Adrenal gland (tissue), 12 donors: ENCODE results near the gene PICK1. TPM values are rescaled to one million over a fixed set of nuclear protein-coding genes. Genes with fewer than 3 reads are reported as not detected.
A peak's percentile ranks its signal among the peaks of the same experiment; 100 is the strongest.

Experiments used
- DNase-seq, 7 donors: peaks; one replicate each; pipeline ENCODE4 v3.0.0-alpha.2; 2019 to 2020
- H3K27ac ChIP-seq, 5 donors: fragments of 200-600 bp; sonication (generic) in 4 of 5; 1 replicate in 3 of 5; 2 replicates in 2 of 5; pipeline versions ENCODE4 v1.5.1 to v1.8.0; 2016 to 2020; ENCODE audit warnings: mild to moderate bottlenecking in 1 of 5
- H3K27me3 ChIP-seq: fragments of 200-600 bp; 2 replicates; pipeline ENCODE4 v1.8.0; 2021
- H3K36me3 ChIP-seq, 2 donors: fragments of 200-600 bp; replicated peaks in 1 of 2; 1 replicate in 1 of 2; 2 replicates in 1 of 2; pipeline versions ENCODE4 v1.5.1 to v1.8.0; 2018 to 2022
- H3K4me1 ChIP-seq, 2 donors: fragments of 200-600 bp; replicated peaks in 1 of 2; 1 replicate in 1 of 2; 2 replicates in 1 of 2; pipeline versions ENCODE4 v1.5.1 to v1.8.0; 2018 to 2021
- H3K4me3 ChIP-seq, 4 donors: fragments of 200-600 bp; sonication (generic) in 3 of 4; one replicate each; pipeline ENCODE4 v1.5.1; 2016 to 2018
- H3K9me3 ChIP-seq, 3 donors: fragments of 200-600 bp; sonication (generic) in 1 of 3; replicated peaks in 1 of 3; 1 replicate in 2 of 3; 2 replicates in 1 of 3; pipeline versions ENCODE4 v1.5.1 to v1.8.0; 2016 to 2021
- POLR2A ChIP-seq, 2 donors: fragments of 450-650 bp; IDR thresholded peaks; one replicate each; pipeline ENCODE4 v1.6.1; 2017; ENCODE audit warnings: antibody characterized with exemption in 2 of 2, mild to moderate bottlenecking in 2 of 2, moderate library complexity in 1 of 2
- WGBS, 4 donors: extraction: QIAGEN DNeasy Blood & Tissue Kit in 2 of 4; methylation state at CpG; one replicate each; pipeline versions ENCODE4 v1.1.5 to v1.1.7; 2013 to 2017; 5-methylcytosine and 5-hydroxymethylcytosine counted together
- intact Hi-C, 2 donors: fragments of 100-400 bp; cut with DNase I; formaldehyde crosslinking; loops; one replicate each; pipeline versions ENCODE4 v1.14.1 to v1.15.0; 2022 to 2023
- polyA plus RNA-seq, 3 donors: library from polyadenylated mRNA; stranded (reverse); fragments of 200-250 nt in 2 of 3; fragments of 350-450 nt in 1 of 3; fragmentation: Illumina TruSeq in 1 of 3; extraction: RNeasy Lipid Tissue Mini Kit (QIAGEN cat#74804) in 1 of 3; gene quantifications; one replicate each; pipeline ENCODE4 v1.2.3, GENCODE V29; 2013 to 2014
- total RNA-seq, 9 donors: library from RNA; depleted of rRNA in 4 of 9; stranded (reverse); fragments of >200 nt in 4 of 9; fragments of 120-200 nt in 1 of 9; fragmentation: NEBNext Ultra II Directional in 1 of 9; extraction: Animal tissue kit (Norgen Biotek cat#: 25700) in 1 of 9; gene quantifications; one replicate each; pipeline versions ENCODE4 v1.1.0 to v1.2.4, GENCODE V29; 2013 to 2023
- TF ChIP-seq, protein P1 (sequence below), 6 experiments: fragments of 450-650 bp in 4 of 6; fragments of 200-600 bp in 2 of 6; sonication (generic) in 1 of 6; IDR thresholded peaks; 1 replicate in 5 of 6; 2 replicates in 1 of 6; pipeline versions ENCODE4 v1.5.1 to v1.8.0; 2016 to 2021; ENCODE audit warnings: antibody characterized with exemption in 6 of 6, mild to moderate bottlenecking in 2 of 6, moderate library complexity in 1 of 6
- donor health status: healthy with polysubstance abuse.
- donor health status: Bipolar disorder and iron deficiency.
- donor health status: DM: yes; HTN: yes; CAD: no.
- donor health status: DM: no; HTN: no; CAD: no.
- donor health status: DM: no; HTN: no; CAD: no.
- donor health status: DM: yes; HTN: yes; CAD: no.

PICK1 gene
- total and polyA plus RNA-seq, 12 donors, result 28.7 to 93.6 (median 39.0) TPM

DNA sequence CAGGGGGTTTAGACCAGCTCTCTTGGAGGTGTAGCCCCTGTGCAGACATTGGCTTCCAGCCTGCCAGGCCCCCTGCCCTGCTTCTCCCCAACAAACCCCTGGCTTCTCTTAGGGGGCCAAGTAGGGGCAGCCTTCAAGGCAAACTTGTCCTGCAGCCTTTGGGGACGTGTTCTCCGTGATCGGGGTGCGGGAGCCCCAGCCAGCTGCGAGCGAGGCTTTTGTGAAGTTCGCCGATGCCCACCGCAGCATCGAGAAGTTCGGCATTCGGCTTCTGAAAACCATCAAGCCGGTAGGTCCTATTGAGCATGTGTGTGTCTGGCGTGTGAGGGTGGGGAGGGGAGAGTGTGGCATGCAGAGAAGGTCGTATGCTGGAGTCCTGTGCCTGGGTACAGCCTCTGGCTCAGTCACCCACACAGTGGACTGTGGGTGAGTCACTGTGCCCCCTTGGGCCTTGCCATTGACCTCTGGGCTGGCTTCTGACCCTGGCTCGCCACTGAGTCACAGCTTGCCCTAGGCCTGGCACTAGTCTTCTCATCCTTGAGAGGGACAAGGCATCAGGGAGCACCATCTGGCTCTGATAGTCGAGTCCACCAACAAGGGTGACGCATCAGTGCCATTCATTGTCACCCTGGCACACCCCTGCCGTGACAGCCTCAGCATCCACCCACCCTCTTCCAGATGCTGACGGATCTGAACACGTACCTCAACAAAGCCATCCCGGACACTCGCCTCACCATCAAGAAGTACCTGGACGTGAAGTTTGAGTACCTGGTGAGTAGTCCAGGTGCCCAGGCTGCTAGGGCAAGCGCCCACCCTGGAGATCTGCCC, 15.3 kb downstream of the PICK1 start:
- no peak for TF ChIP-seq POLR2A (IDR thresholded peaks at IDR 0.05)
- TF ChIP-seq, protein P1, sequence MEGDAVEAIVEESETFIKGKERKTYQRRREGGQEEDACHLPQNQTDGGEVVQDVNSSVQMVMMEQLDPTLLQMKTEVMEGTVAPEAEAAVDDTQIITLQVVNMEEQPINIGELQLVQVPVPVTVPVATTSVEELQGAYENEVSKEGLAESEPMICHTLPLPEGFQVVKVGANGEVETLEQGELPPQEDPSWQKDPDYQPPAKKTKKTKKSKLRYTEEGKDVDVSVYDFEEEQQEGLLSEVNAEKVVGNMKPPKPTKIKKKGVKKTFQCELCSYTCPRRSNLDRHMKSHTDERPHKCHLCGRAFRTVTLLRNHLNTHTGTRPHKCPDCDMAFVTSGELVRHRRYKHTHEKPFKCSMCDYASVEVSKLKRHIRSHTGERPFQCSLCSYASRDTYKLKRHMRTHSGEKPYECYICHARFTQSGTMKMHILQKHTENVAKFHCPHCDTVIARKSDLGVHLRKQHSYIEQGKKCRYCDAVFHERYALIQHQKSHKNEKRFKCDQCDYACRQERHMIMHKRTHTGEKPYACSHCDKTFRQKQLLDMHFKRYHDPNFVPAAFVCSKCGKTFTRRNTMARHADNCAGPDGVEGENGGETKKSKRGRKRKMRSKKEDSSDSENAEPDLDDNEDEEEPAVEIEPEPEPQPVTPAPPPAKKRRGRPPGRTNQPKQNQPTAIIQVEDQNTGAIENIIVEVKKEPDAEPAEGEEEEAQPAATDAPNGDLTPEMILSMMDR (IDR thresholded peaks at IDR 0.05), result no peak
- Histone ChIP-seq H3K36me3 (peaks cover 0 to 49% of the 10 kb centered on the region in 2 donors), H3K27me3 (no peaks in the 10 kb centered on the region), H3K4me1 (no peaks in the 10 kb centered on the region), H3K27ac (no peak overlapping the region), H3K9me3 (no peaks in the 10 kb centered on the region), H3K4me3 (no peak overlapping the region)
- DNase-seq, result peak in 2 of 7 donors; percentile 36 to 58
- intact Hi-C loops, result no loop called here
- 88 to 91% (median 90%) methylated on average over 21 to 25 of the region's 25 CpGs for WGBS, 4 donors

- Histone ChIP-seq H3K27me3 (no peaks in the 10 kb centered on the region), H3K4me1 (no peaks in the 10 kb centered on the region), H3K27ac (no peak overlapping the region), H3K4me3 (no peak overlapping the region), H3K9me3 (no peaks in the 10 kb centered on the region), H3K36me3 (peaks cover 0 to 44% of the 10 kb centered on the region in 2 donors)
- WGBS, 4 donors, result 95 to 96% (median 96%) methylated on average over 21 to 28 of the region's 28 CpGs
- TF ChIP-seq, protein P1 (IDR thresholded peaks at IDR 0.05), result no peak
- TF ChIP-seq POLR2A (IDR thresholded peaks at IDR 0.05), result no peak
- intact Hi-C loops, result no loop called here
- DNase-seq, result no peak
Observed at GRCh38 chr22:38073150-38074130, 16.2 kb downstream of the PICK1 start.

DNA sequence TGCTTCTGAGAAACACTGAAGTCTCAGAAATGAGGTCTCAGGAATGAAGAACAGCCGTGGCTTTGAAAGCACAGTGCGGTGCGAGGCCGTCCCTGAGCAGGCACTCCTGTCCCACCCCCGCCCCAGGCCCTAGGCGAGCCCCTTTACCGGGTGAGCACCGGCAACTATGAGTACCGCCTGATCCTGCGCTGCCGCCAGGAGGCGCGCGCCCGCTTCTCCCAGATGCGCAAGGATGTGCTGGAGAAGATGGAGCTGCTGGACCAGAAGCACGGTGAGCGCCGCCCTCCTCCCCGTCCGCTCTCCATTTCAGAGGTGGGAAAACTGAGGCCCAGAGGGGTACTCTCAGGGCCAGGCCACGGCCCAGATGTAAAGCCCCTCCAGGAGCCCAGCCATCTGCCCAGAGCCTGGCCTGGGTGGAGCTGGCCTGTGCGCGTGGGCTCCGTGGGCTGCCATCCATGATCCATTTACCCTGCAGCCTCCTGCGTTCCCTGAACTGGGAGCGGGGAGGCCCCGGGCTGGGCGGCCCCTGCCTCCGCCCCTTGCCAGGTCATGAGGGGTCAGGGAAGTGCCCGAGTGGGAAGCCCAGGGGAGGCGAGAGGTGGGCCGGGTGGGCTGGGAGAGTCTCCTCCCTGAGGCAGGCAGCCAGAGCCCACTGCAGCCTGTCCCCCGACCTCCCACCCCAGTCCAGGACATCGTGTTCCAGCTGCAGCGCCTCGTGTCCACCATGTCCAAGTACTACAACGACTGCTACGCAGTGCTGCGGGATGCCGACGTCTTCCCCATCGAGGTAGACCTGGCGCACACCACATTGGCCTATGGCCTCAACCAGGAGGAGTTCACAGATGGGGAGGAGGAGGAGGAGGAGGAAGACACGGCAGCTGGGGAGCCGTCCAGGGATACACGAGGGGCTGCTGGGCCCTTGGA, 17.2 kb downstream of the PICK1 start:
- H3K4me3 ChIP-seq, result no peak overlapping the region
- no peaks in the 10 kb centered on the region for H3K27me3 ChIP-seq
- 87 to 92% (median 90%) methylated on average over 21 to 47 of the region's 47 CpGs for WGBS, 4 donors
- no peaks in the 10 kb centered on the region for H3K4me1 ChIP-seq
- no peak overlapping the region for H3K27ac ChIP-seq
- TF ChIP-seq, protein P1 (IDR thresholded peaks at IDR 0.05), result peak in 1 of 6 experiments; percentile 10
- no peak for TF ChIP-seq POLR2A (IDR thresholded peaks at IDR 0.05)
- H3K36me3 ChIP-seq, result peaks cover 0 to 35% of the 10 kb centered on the region in 2 donors
- H3K9me3 ChIP-seq, result no peaks in the 10 kb centered on the region
- intact Hi-C loops, result no loop called here
- DNase-seq, result no peak
